ENCODE results near the gene RXRA.

Gene RXRA

GRCh38 chr9:134346840-134347583, 20.8 kb downstream of the RXRA start:
- no peak for TF ChIP-seq CTCF (IDR thresholded peaks at IDR 0.05; ENCODE audit: low read depth, low read length)
- no peak for DNase-seq (ENCODE audit: low read depth, low spot score)
- in situ Hi-C loops (cut with HindIII; ENCODE audit: low sequenced_read_pairs) = no loop called here
- H3K4me3 ChIP-seq (ENCODE audit: low read depth, low read length) = no peak overlapping the region

GRCh38 chr9:134347996-134348395, 21.7 kb downstream of the RXRA start:
- in situ Hi-C loops (cut with HindIII; ENCODE audit: low sequenced_read_pairs) = no loop called here
- DNase-seq (ENCODE audit: low read depth, low spot score) = no peak
- no peak for TF ChIP-seq CTCF (IDR thresholded peaks at IDR 0.05; ENCODE audit: low read depth, low read length)
- H3K4me3 ChIP-seq (ENCODE audit: low read depth, low read length) = no peak overlapping the region

GRCh38 chr9:134348404-134349155, 22.3 kb downstream of the RXRA start:
- in situ Hi-C loops (cut with HindIII; ENCODE audit: low sequenced_read_pairs) = no loop called here
- no peak overlapping the region for H3K4me3 ChIP-seq (ENCODE audit: low read depth, low read length)
- TF ChIP-seq CTCF (IDR thresholded peaks at IDR 0.05; ENCODE audit: low read depth, low read length) = no peak
- DNase-seq (ENCODE audit: low read depth, low spot score) = no peak

- H3K4me3 ChIP-seq (ENCODE audit: low read depth, low read length) = no peak overlapping the region
- no peak for TF ChIP-seq CTCF (IDR thresholded peaks at IDR 0.05; ENCODE audit: low read depth, low read length)
- in situ Hi-C loops (cut with HindIII; ENCODE audit: low sequenced_read_pairs) = no loop called here
- DNase-seq (ENCODE audit: low read depth, low spot score) = no peak
Observed at GRCh38 chr9:134349936-134350335, 23.7 kb downstream of the RXRA start.

GRCh38 chr9:134350416-134350994, 24.2 kb downstream of the RXRA start:
- H3K4me3 ChIP-seq (ENCODE audit: low read depth, low read length) = no peak overlapping the region
- no peak for DNase-seq (ENCODE audit: low read depth, low spot score)
- in situ Hi-C loops (cut with HindIII; ENCODE audit: low sequenced_read_pairs) = no loop called here
- no peak for TF ChIP-seq CTCF (IDR thresholded peaks at IDR 0.05; ENCODE audit: low read depth, low read length)

GRCh38 chr9:134351606-134352176, 25.4 kb downstream of the RXRA start:
- no peak for DNase-seq (ENCODE audit: low read depth, low spot score)
- no peak for TF ChIP-seq CTCF (IDR thresholded peaks at IDR 0.05; ENCODE audit: low read depth, low read length)
- no peak overlapping the region for H3K4me3 ChIP-seq (ENCODE audit: low read depth, low read length)
- in situ Hi-C loops (cut with HindIII; ENCODE audit: low sequenced_read_pairs) = no loop called here

All from astrocyte of the spinal cord (primary cell).